B cell (primary cell): Measurements from ENCODE around the gene RARA. TPM values are rescaled to one million over a fixed set of nuclear protein-coding genes. Genes with fewer than 3 reads are reported as not detected.

Experiments used
- ATAC-seq: fragments of 200-7000 bp; cut with Tn5 transposase; one replicate; pipeline ENCODE4 v1.10.0; 2021; ENCODE audit warnings: low read depth, mild to moderate bottlenecking, moderate number of reproducible peaks, moderate library complexity
- CTCF ChIA-PET: fragments of 350-600 bp; sonication (Branson Sonifier 250); formaldehyde crosslinking; loops from one replicate; lab custom pipeline; 2021; ENCODE audit warnings: antibody characterized with exemption, inconsistent platforms; lab: Charles Lee
- POLR2A ChIA-PET: fragments of 350-600 bp; sonication (Branson Sonifier 250); formaldehyde crosslinking; loops from one replicate; lab custom pipeline; 2021; ENCODE audit warnings: antibody characterized with exemption; lab: Charles Lee
- DNase-seq: peaks from one replicate; pipeline ENCODE4 v3.0.0; 2013
- H2AFZ ChIP-seq: 2 replicates; pipeline ENCODE4 v1.6.1; 2012; ENCODE audit warnings: mild to moderate bottlenecking, low read depth, low read length; ENCODE audit not compliant: insufficient read depth, poor library complexity, severe bottlenecking
- H3K27ac ChIP-seq, 2 donors: 1 replicate in 1 of 2; 2 replicates in 1 of 2; pipeline ENCODE4 v1.5.1; 2012 to 2013; ENCODE audit warnings: low read length in 2 of 2, mild to moderate bottlenecking in 2 of 2, moderate library complexity in 1 of 2
- H3K27me3 ChIP-seq, 4 experiments: fragments of 200-600 bp in 1 of 4; sonication (generic) in 1 of 4; replicated peaks in 1 of 4; 1 replicate in 2 of 4; 2 replicates in 2 of 4; pipeline versions ENCODE4 v1.6.1 to v1.7.0; 2013 to 2016; ENCODE audit warnings: low read length in 3 of 4, mild to moderate bottlenecking in 2 of 4, mixed read lengths in 1 of 4, moderate library complexity in 1 of 4; ENCODE audit not compliant: insufficient read depth in 4 of 4, control insufficient read depth in 3 of 4; ENCODE audit errors: control extremely low read depth in 1 of 4
- H3K36me3 ChIP-seq, 2 experiments: replicated peaks in 1 of 2; 1 replicate in 1 of 2; 2 replicates in 1 of 2; pipeline versions ENCODE4 v1.6.1 to v1.7.1; 2013; ENCODE audit warnings: low read length in 1 of 2; ENCODE audit not compliant: insufficient read depth in 2 of 2, control insufficient read depth in 1 of 2; ENCODE audit errors: control extremely low read depth in 1 of 2, extremely low read depth in 1 of 2
- H3K4me1 ChIP-seq, 2 donors: fragments of 200-600 bp in 1 of 2; sonication (generic) in 1 of 2; 1 replicate in 1 of 2; 2 replicates in 1 of 2; pipeline versions ENCODE4 v1.5.1 to v1.6.1; 2013 to 2017; ENCODE audit warnings: low read length in 2 of 2; ENCODE audit not compliant: control insufficient read depth in 2 of 2, insufficient read depth in 2 of 2
- H3K4me2 ChIP-seq: replicated peaks from 2 replicates; pipeline ENCODE3; 2012; ENCODE audit warnings: mild to moderate bottlenecking, low read depth, low read length; ENCODE audit not compliant: poor library complexity, severe bottlenecking
- H3K4me3 ChIP-seq, 5 experiments: fragments of 200-600 bp in 1 of 5; sonication (generic) in 1 of 5; 1 replicate in 3 of 5; 2 replicates in 2 of 5; pipeline versions ENCODE4 v1.5.1 to v1.7.0; 2011 to 2016; ENCODE audit warnings: low read length in 4 of 5, mild to moderate bottlenecking in 4 of 5, low read depth in 2 of 5, control low read depth in 1 of 5, moderate library complexity in 1 of 5; ENCODE audit not compliant: insufficient read depth in 1 of 5; ENCODE audit errors: control extremely low read depth in 1 of 5, extremely low read depth in 1 of 5
- H3K79me2 ChIP-seq: fragments of 200-600 bp; sonication (generic); one replicate; pipeline ENCODE4 v1.6.0; 2016; ENCODE audit warnings: low read length; ENCODE audit not compliant: control insufficient read depth, insufficient read depth
- H3K9ac ChIP-seq: fragments of 200-600 bp; sonication (generic); 2 replicates; pipeline ENCODE4 v1.6.1; 2017; ENCODE audit warnings: mild to moderate bottlenecking, low read length, moderate library complexity
- H3K9me3 ChIP-seq, 3 donors: one replicate each; pipeline versions ENCODE4 v1.6.1 to v1.7.1; 2013; ENCODE audit warnings: low read length in 2 of 3; ENCODE audit not compliant: control insufficient read depth in 2 of 3, insufficient read depth in 1 of 3; ENCODE audit errors: control extremely low read depth in 1 of 3
- H4K20me1 ChIP-seq: 2 replicates; pipeline ENCODE4 v1.6.0; 2012; ENCODE audit warnings: mild to moderate bottlenecking, low read length; ENCODE audit not compliant: insufficient read depth, control insufficient read depth, poor library complexity, severe bottlenecking
- H3K27ac Mint-ChIP-seq: one replicate; pipeline ENCODE4 v1.8.0; 2021; ENCODE audit warnings: mixed read lengths
- H3K27me3 Mint-ChIP-seq: one replicate; pipeline ENCODE4 v1.8.0; 2021; ENCODE audit warnings: mixed read lengths
- H3K4me1 Mint-ChIP-seq: one replicate; pipeline ENCODE4 v1.8.0; 2021; ENCODE audit warnings: mixed read lengths
- H3K4me3 Mint-ChIP-seq: one replicate; pipeline ENCODE4 v1.8.0; 2021; ENCODE audit warnings: mixed read lengths
- H3K9me3 Mint-ChIP-seq: one replicate; pipeline ENCODE4 v1.8.0; 2022; ENCODE audit warnings: mixed read lengths; ENCODE audit not compliant: insufficient read depth
- CTCF ChIP-seq: fragments of 200-600 bp; IDR thresholded peaks from one replicate; pipeline ENCODE4 v1.8.0; 2022; ENCODE audit warnings: antibody characterized with exemption, mild to moderate bottlenecking
- EZH2 ChIP-seq: IDR thresholded peaks from 2 replicates; pipeline ENCODE4 v1.6.1; 2012; ENCODE audit warnings: borderline replicate concordance, low read depth, mild to moderate bottlenecking, moderate library complexity, low read length; ENCODE audit not compliant: insufficient read depth, poor library complexity, severe bottlenecking
- WGBS: methylation state at CpG from one replicate; pipeline ENCODE4 v1.1.5; 2013; ENCODE audit warnings: missing lambda C conversion rate; ENCODE audit not compliant: insufficient coverage; 5-methylcytosine and 5-hydroxymethylcytosine counted together
- intact Hi-C: fragments of 100-400 bp; cut with micrococcal nuclease; formaldehyde crosslinking; loops from one replicate; pipeline ENCODE4 v1.10.0; 2022
- polyA plus RNA-seq: library from polyadenylated mRNA; depleted of rRNA; stranded (reverse); fragments of >200 nt; gene quantifications from 2 replicates; pipeline ENCODE4 v1.2.3, GENCODE V29; 2012
- total RNA-seq, 2 donors: library from RNA; stranded (reverse); fragments of 120-200 nt in 1 of 2; gene quantifications; 1 replicate in 1 of 2; 2 replicates in 1 of 2; pipeline versions ENCODE4 v1.2.3 to v1.2.4, GENCODE V29; 2013 to 2022

The RARA gene
- total and polyA plus RNA-seq, 2 donors (not counting 1 experiment from before 2014, with no cell fraction given) = 20.7 to 86.2 TPM

DNA sequence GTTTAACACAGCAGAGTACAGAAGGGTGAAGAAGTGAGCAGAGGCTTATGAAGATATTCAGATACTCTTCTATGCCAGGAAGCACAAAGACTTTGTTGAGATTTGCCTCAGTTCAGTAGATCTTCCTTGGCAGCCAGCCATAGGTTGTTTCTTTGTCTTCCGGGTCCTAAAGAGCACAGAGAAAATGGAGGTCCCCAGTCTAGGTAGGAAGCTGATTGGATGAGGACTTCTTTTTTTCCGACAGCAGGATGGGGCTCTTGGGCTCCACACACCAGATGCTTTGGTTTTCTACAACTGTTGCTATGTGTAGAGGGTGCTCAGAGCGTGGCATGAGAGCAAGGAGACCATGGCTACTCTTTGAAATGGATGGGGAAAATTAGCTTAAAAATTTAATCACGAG is 29.6 kb upstream of the RARA start:
- H3K9me3 ChIP-seq = peaks cover 0 to 7% (median 0%) of the 10 kb centered on the region in 3 donors
- Mint-ChIP-seq H3K27me3 (no peaks in the 10 kb centered on the region), H3K27ac (no peak overlapping the region), H3K9me3 (no peaks in the 10 kb centered on the region), H3K4me3 (no peak overlapping the region), H3K4me1 (peaks cover 9% of the 10 kb centered on the region)
- no peaks in the 10 kb centered on the region for H4K20me1 ChIP-seq
- no peak overlapping the region for H2AFZ ChIP-seq
- ATAC-seq (no peak), DNase-seq (no peak)
- ChIA-PET CTCF (no interaction called here), POLR2A (no interaction called here)
- peaks cover 0 to 62% of the 10 kb centered on the region in 2 experiments for H3K36me3 ChIP-seq
- H3K4me1 ChIP-seq = peaks cover 11 to 15% of the 10 kb centered on the region in 2 donors
- H3K27ac ChIP-seq = no peak overlapping the region
- intact Hi-C loops = no loop called here
- no peak overlapping the region for H3K4me3 ChIP-seq
- H3K79me2 ChIP-seq = no peaks in the 10 kb centered on the region
- TF ChIP-seq CTCF (no peak), EZH2 (no peak)
- 100% methylated on average over 3 of the region's 4 CpGs for WGBS
- no peak overlapping the region for H3K4me2 ChIP-seq
- no peaks in the 10 kb centered on the region for H3K27me3 ChIP-seq
- no peak overlapping the region for H3K9ac ChIP-seq

- intact Hi-C loops = no loop called here
Observed at GRCh38 chr17:40281663-40282062, 27.3 kb upstream of the RARA start.

More at GRCh38 chr17:40281663-40282062, 27.3 kb upstream of the RARA start:
- Histone ChIP-seq H4K20me1 (no peaks in the 10 kb centered on the region), H2AFZ (no peak overlapping the region), H3K9ac (no peak overlapping the region), H3K36me3 (peaks cover 0 to 46% of the 10 kb centered on the region in 2 experiments), H3K27me3 (no peaks in the 10 kb centered on the region), H3K79me2 (no peaks in the 10 kb centered on the region), H3K4me1 (no peaks in the 10 kb centered on the region), H3K4me3 (no peak overlapping the region), H3K4me2 (no peak overlapping the region), H3K9me3 (no peaks in the 10 kb centered on the region), H3K27ac (no peak overlapping the region)
- CTCF ChIA-PET = interaction anchor here (1.2 kb wide), 1 partner anchor 10 kb away, joined by 4 read pairs; no protein-coding TSS in a partner anchor
- Mint-ChIP-seq H3K27me3 (no peaks in the 10 kb centered on the region), H3K4me1 (peaks cover 1% of the 10 kb centered on the region), H3K9me3 (no peaks in the 10 kb centered on the region), H3K27ac (no peak overlapping the region), H3K4me3 (no peak overlapping the region)
- DNase-seq (no peak), ATAC-seq (no peak)
- POLR2A ChIA-PET = interaction anchor here (0.7 kb wide), 1 partner anchor 474 kb away, joined by 10 read pairs; no protein-coding TSS in a partner anchor
- no peak for TF ChIP-seq CTCF
- no peak for TF ChIP-seq EZH2
- WGBS = no CpG with 5 or more reads among the region's 2 CpGs
